Ovary (tissue), 3 donors: ENCODE data around the gene CHCHD6.

ENCODE experiments used
- CTCF ChIP-seq, 3 donors: fragments of 450-650 bp in 2 of 3; fragments of 200-600 bp in 1 of 3; IDR thresholded peaks; one replicate each; pipeline versions ENCODE4 v1.5.1 to v1.8.0; 2016 to 2022; ENCODE audit warnings: antibody characterized with exemption in 3 of 3, mild to moderate bottlenecking in 1 of 3
- EP300 ChIP-seq: sonication (generic); formaldehyde crosslinking; IDR thresholded peaks from one replicate; pipeline ENCODE4 v1.6.1; 2017; ENCODE audit warnings: antibody characterized with exemption
- donor health status: DM: no; HTN: no; CAD: no.

DNA sequence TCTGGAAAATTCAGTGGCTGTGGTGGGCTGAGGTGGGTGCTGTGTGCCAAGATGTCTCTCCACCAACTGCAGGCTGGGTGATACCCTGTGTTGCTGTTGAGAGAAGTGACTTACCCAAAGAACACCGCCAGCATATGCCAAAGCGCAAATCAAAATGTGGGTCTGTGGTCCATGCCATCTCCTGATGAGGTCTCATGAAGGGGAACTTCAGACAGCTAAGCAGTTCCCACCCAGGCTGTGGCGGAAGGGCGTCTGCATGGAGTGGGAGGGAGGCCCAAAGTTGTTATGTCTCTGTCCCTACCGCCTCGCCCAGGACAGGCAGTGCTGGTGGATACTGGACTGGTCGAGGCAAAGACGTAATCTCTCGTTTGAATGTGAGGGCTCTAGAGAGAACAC lies 208.0 kb downstream of the CHCHD6 start:
- TF ChIP-seq CTCF (IDR thresholded peaks at IDR 0.05) (no peak), EP300 (no peak)
